B cell (primary cell): ENCODE data around the gene ZCCHC10. TPM values are rescaled to one million over a fixed set of nuclear protein-coding genes. Genes with fewer than 3 reads are reported as not detected.

Experiments
- ATAC-seq: fragments of 200-7000 bp; cut with Tn5 transposase; one replicate; pipeline ENCODE4 v1.10.0; 2021; ENCODE audit warnings: low read depth, mild to moderate bottlenecking, moderate number of reproducible peaks, moderate library complexity
- CTCF ChIA-PET: fragments of 350-600 bp; sonication (Branson Sonifier 250); formaldehyde crosslinking; loops from one replicate; lab custom pipeline; 2021; ENCODE audit warnings: antibody characterized with exemption, inconsistent platforms; lab: Charles Lee
- POLR2A ChIA-PET: fragments of 350-600 bp; sonication (Branson Sonifier 250); formaldehyde crosslinking; loops from one replicate; lab custom pipeline; 2021; ENCODE audit warnings: antibody characterized with exemption; lab: Charles Lee
- DNase-seq: peaks from one replicate; pipeline ENCODE4 v3.0.0; 2013
- H2AFZ ChIP-seq: 2 replicates; pipeline ENCODE4 v1.6.1; 2012; ENCODE audit warnings: mild to moderate bottlenecking, low read depth, low read length; ENCODE audit not compliant: insufficient read depth, poor library complexity, severe bottlenecking
- H3K27ac ChIP-seq, 2 donors: 1 replicate in 1 of 2; 2 replicates in 1 of 2; pipeline ENCODE4 v1.5.1; 2012 to 2013; ENCODE audit warnings: low read length in 2 of 2, mild to moderate bottlenecking in 2 of 2, moderate library complexity in 1 of 2
- H3K27me3 ChIP-seq, 4 experiments: fragments of 200-600 bp in 1 of 4; sonication (generic) in 1 of 4; replicated peaks in 1 of 4; 1 replicate in 2 of 4; 2 replicates in 2 of 4; pipeline versions ENCODE4 v1.6.1 to v1.7.0; 2013 to 2016; ENCODE audit warnings: low read length in 3 of 4, mild to moderate bottlenecking in 2 of 4, mixed read lengths in 1 of 4, moderate library complexity in 1 of 4; ENCODE audit not compliant: insufficient read depth in 4 of 4, control insufficient read depth in 3 of 4; ENCODE audit errors: control extremely low read depth in 1 of 4
- H3K36me3 ChIP-seq, 2 experiments: replicated peaks in 1 of 2; 1 replicate in 1 of 2; 2 replicates in 1 of 2; pipeline versions ENCODE4 v1.6.1 to v1.7.1; 2013; ENCODE audit warnings: low read length in 1 of 2; ENCODE audit not compliant: insufficient read depth in 2 of 2, control insufficient read depth in 1 of 2; ENCODE audit errors: control extremely low read depth in 1 of 2, extremely low read depth in 1 of 2
- H3K4me1 ChIP-seq, 2 donors: fragments of 200-600 bp in 1 of 2; sonication (generic) in 1 of 2; 1 replicate in 1 of 2; 2 replicates in 1 of 2; pipeline versions ENCODE4 v1.5.1 to v1.6.1; 2013 to 2017; ENCODE audit warnings: low read length in 2 of 2; ENCODE audit not compliant: control insufficient read depth in 2 of 2, insufficient read depth in 2 of 2
- H3K4me2 ChIP-seq: replicated peaks from 2 replicates; pipeline ENCODE3; 2012; ENCODE audit warnings: mild to moderate bottlenecking, low read depth, low read length; ENCODE audit not compliant: poor library complexity, severe bottlenecking
- H3K4me3 ChIP-seq, 5 experiments: fragments of 200-600 bp in 1 of 5; sonication (generic) in 1 of 5; 1 replicate in 3 of 5; 2 replicates in 2 of 5; pipeline versions ENCODE4 v1.5.1 to v1.7.0; 2011 to 2016; ENCODE audit warnings: low read length in 4 of 5, mild to moderate bottlenecking in 4 of 5, low read depth in 2 of 5, control low read depth in 1 of 5, moderate library complexity in 1 of 5; ENCODE audit not compliant: insufficient read depth in 1 of 5; ENCODE audit errors: control extremely low read depth in 1 of 5, extremely low read depth in 1 of 5
- H3K79me2 ChIP-seq: fragments of 200-600 bp; sonication (generic); one replicate; pipeline ENCODE4 v1.6.0; 2016; ENCODE audit warnings: low read length; ENCODE audit not compliant: control insufficient read depth, insufficient read depth
- H3K9ac ChIP-seq: fragments of 200-600 bp; sonication (generic); 2 replicates; pipeline ENCODE4 v1.6.1; 2017; ENCODE audit warnings: mild to moderate bottlenecking, low read length, moderate library complexity
- H3K9me3 ChIP-seq, 3 donors: one replicate each; pipeline versions ENCODE4 v1.6.1 to v1.7.1; 2013; ENCODE audit warnings: low read length in 2 of 3; ENCODE audit not compliant: control insufficient read depth in 2 of 3, insufficient read depth in 1 of 3; ENCODE audit errors: control extremely low read depth in 1 of 3
- H4K20me1 ChIP-seq: 2 replicates; pipeline ENCODE4 v1.6.0; 2012; ENCODE audit warnings: mild to moderate bottlenecking, low read length; ENCODE audit not compliant: insufficient read depth, control insufficient read depth, poor library complexity, severe bottlenecking
- H3K27ac Mint-ChIP-seq: one replicate; pipeline ENCODE4 v1.8.0; 2021; ENCODE audit warnings: mixed read lengths
- H3K27me3 Mint-ChIP-seq: one replicate; pipeline ENCODE4 v1.8.0; 2021; ENCODE audit warnings: mixed read lengths
- H3K4me1 Mint-ChIP-seq: one replicate; pipeline ENCODE4 v1.8.0; 2021; ENCODE audit warnings: mixed read lengths
- H3K4me3 Mint-ChIP-seq: one replicate; pipeline ENCODE4 v1.8.0; 2021; ENCODE audit warnings: mixed read lengths
- H3K9me3 Mint-ChIP-seq: one replicate; pipeline ENCODE4 v1.8.0; 2022; ENCODE audit warnings: mixed read lengths; ENCODE audit not compliant: insufficient read depth
- CTCF ChIP-seq: fragments of 200-600 bp; IDR thresholded peaks from one replicate; pipeline ENCODE4 v1.8.0; 2022; ENCODE audit warnings: antibody characterized with exemption, mild to moderate bottlenecking
- EZH2 ChIP-seq: IDR thresholded peaks from 2 replicates; pipeline ENCODE4 v1.6.1; 2012; ENCODE audit warnings: borderline replicate concordance, low read depth, mild to moderate bottlenecking, moderate library complexity, low read length; ENCODE audit not compliant: insufficient read depth, poor library complexity, severe bottlenecking
- WGBS: methylation state at CpG from one replicate; pipeline ENCODE4 v1.1.5; 2013; ENCODE audit warnings: missing lambda C conversion rate; ENCODE audit not compliant: insufficient coverage; 5-methylcytosine and 5-hydroxymethylcytosine counted together
- intact Hi-C: fragments of 100-400 bp; cut with micrococcal nuclease; formaldehyde crosslinking; loops from one replicate; pipeline ENCODE4 v1.10.0; 2022
- polyA plus RNA-seq: library from polyadenylated mRNA; depleted of rRNA; stranded (reverse); fragments of >200 nt; gene quantifications from 2 replicates; pipeline ENCODE4 v1.2.3, GENCODE V29; 2012
- total RNA-seq, 2 donors: library from RNA; stranded (reverse); fragments of 120-200 nt in 1 of 2; gene quantifications; 1 replicate in 1 of 2; 2 replicates in 1 of 2; pipeline versions ENCODE4 v1.2.3 to v1.2.4, GENCODE V29; 2013 to 2022

The ZCCHC10 gene
- total and polyA plus RNA-seq, 2 donors (not counting 1 experiment from before 2014, with no cell fraction given), result 16.5 to 34.0 TPM

- Histone ChIP-seq H3K27me3 (no peaks in the 10 kb centered on the region), H3K79me2 (peaks cover 96% of the 10 kb centered on the region), H3K9ac (no peak overlapping the region), H2AFZ (no peak overlapping the region), H3K9me3 (no peaks in the 10 kb centered on the region), H4K20me1 (peaks cover 96% of the 10 kb centered on the region), H3K4me2 (no peak overlapping the region), H3K36me3 (peaks cover 7 to 32% of the 10 kb centered on the region in 2 experiments), H3K4me1 (peaks cover 0 to 7% of the 10 kb centered on the region in 2 donors), H3K4me3 (no peak overlapping the region), H3K27ac (no peak overlapping the region)
- peaks cover 40% of the 10 kb centered on the region for H3K4me1 Mint-ChIP-seq
- DNase-seq (no peak), ATAC-seq (no peak)
- TF ChIP-seq EZH2 (no peak), CTCF (no peak)
- 89% methylated on average over 6 of the region's 6 CpGs for WGBS
- intact Hi-C loops, result no loop called here
- ChIA-PET POLR2A (interaction anchor here (0.8 to 0.9 kb wide), 2 partner anchors 9 to 668 kb away, joined by 4 read pairs; partner anchors contain the start of gene AFF4), CTCF (no interaction called here)
- no peaks in the 10 kb centered on the region for H3K9me3 Mint-ChIP-seq
- no peak overlapping the region for H3K4me3 Mint-ChIP-seq
- no peaks in the 10 kb centered on the region for H3K27me3 Mint-ChIP-seq
- H3K27ac Mint-ChIP-seq, result no peak overlapping the region
Measured at GRCh38 chr5:132953710-132954109, 72.6 kb downstream of the ZCCHC10 start.

- POLR2A ChIA-PET, result no interaction called here
- peaks cover 7 to 30% of the 10 kb centered on the region in 2 experiments for H3K36me3 ChIP-seq
- CTCF ChIA-PET, result interaction anchor here (0.7 kb wide), 1 partner anchor 21 kb away, joined by 3 read pairs; no protein-coding TSS in a partner anchor
- no peaks in the 10 kb centered on the region for H3K9me3 ChIP-seq
- H3K4me2 ChIP-seq, result no peak overlapping the region
- no peak overlapping the region for H3K9ac ChIP-seq
- H3K27ac ChIP-seq, result no peak overlapping the region
- H3K4me1 Mint-ChIP-seq, result peaks cover 43% of the 10 kb centered on the region
- intact Hi-C loops, result no loop called here
- peaks cover 96% of the 10 kb centered on the region for H3K79me2 ChIP-seq
- TF ChIP-seq CTCF (no peak), EZH2 (no peak)
- no peaks in the 10 kb centered on the region for H3K27me3 ChIP-seq
- H3K27me3 Mint-ChIP-seq, result no peaks in the 10 kb centered on the region
- H3K4me3 ChIP-seq, result no peak overlapping the region
- H3K4me1 ChIP-seq, result peaks cover 0 to 7% of the 10 kb centered on the region in 2 donors
- DNase-seq, result no peak
- no peaks in the 10 kb centered on the region for H3K9me3 Mint-ChIP-seq
- no peak for ATAC-seq
- H3K27ac Mint-ChIP-seq, result no peak overlapping the region
- no peak overlapping the region for H2AFZ ChIP-seq
- peaks cover 96% of the 10 kb centered on the region for H4K20me1 ChIP-seq
- no CpG with 5 or more reads among the region's 2 CpGs for WGBS
- H3K4me3 Mint-ChIP-seq, result no peak overlapping the region
Measured at GRCh38 chr5:132952829-132953228, 73.5 kb downstream of the ZCCHC10 start.
